ENCODE measurements around the gene PLEKHF1.

Gene PLEKHF1

GRCh38 chr19:29634423-29635130, 30.7 kb upstream of the PLEKHF1 start:
- in situ Hi-C loops (cut with HindIII; ENCODE audit: low sequenced_read_pairs): no loop called here

GRCh38 chr19:29635963-29636362, 29.3 kb upstream of the PLEKHF1 start:
- in situ Hi-C loops (cut with HindIII; ENCODE audit: low sequenced_read_pairs): no loop called here

GRCh38 chr19:29636553-29637360, 28.5 kb upstream of the PLEKHF1 start:
- in situ Hi-C loops (cut with HindIII; ENCODE audit: low sequenced_read_pairs): no loop called here

- in situ Hi-C loops (cut with HindIII; ENCODE audit: low sequenced_read_pairs): no loop called here
Measured at GRCh38 chr19:29639086-29639485, 26.2 kb upstream of the PLEKHF1 start.

- in situ Hi-C loops (cut with HindIII; ENCODE audit: low sequenced_read_pairs): no loop called here
Measured at GRCh38 chr19:29640231-29640630, 25.0 kb upstream of the PLEKHF1 start.

GRCh38 chr19:29641597-29641996, 23.7 kb upstream of the PLEKHF1 start:
- in situ Hi-C loops (cut with HindIII; ENCODE audit: low sequenced_read_pairs): no loop called here

- in situ Hi-C loops (cut with HindIII; ENCODE audit: low sequenced_read_pairs): no loop called here
Measured at GRCh38 chr19:29643361-29643935, 21.8 kb upstream of the PLEKHF1 start.

GRCh38 chr19:29644210-29644609, 21.1 kb upstream of the PLEKHF1 start:
- in situ Hi-C loops (cut with HindIII; ENCODE audit: low sequenced_read_pairs): no loop called here

- in situ Hi-C loops (cut with HindIII; ENCODE audit: low sequenced_read_pairs): no loop called here
Measured at GRCh38 chr19:29645491-29645867, 19.8 kb upstream of the PLEKHF1 start.

- in situ Hi-C loops (cut with HindIII; ENCODE audit: low sequenced_read_pairs): no loop called here
Measured at GRCh38 chr19:29645911-29646310, 19.4 kb upstream of the PLEKHF1 start.

GRCh38 chr19:29650772-29651387, 14.4 kb upstream of the PLEKHF1 start:
- in situ Hi-C loops (cut with HindIII; ENCODE audit: low sequenced_read_pairs): no loop called here

GRCh38 chr19:29651622-29652394, 13.5 kb upstream of the PLEKHF1 start:
- in situ Hi-C loops (cut with HindIII; ENCODE audit: low sequenced_read_pairs): no loop called here

- in situ Hi-C loops (cut with HindIII; ENCODE audit: low sequenced_read_pairs): no loop called here
Measured at GRCh38 chr19:29653398-29653797, 11.9 kb upstream of the PLEKHF1 start.

GRCh38 chr19:29655648-29656335, 9.5 kb upstream of the PLEKHF1 start:
- in situ Hi-C loops (cut with HindIII; ENCODE audit: low sequenced_read_pairs): no loop called here

- in situ Hi-C loops (cut with HindIII; ENCODE audit: low sequenced_read_pairs): no loop called here
Measured at GRCh38 chr19:29658221-29658991, 6.9 kb upstream of the PLEKHF1 start.

- in situ Hi-C loops (cut with HindIII; ENCODE audit: low sequenced_read_pairs): no loop called here
Measured at GRCh38 chr19:29660835-29661234, 4.4 kb upstream of the PLEKHF1 start.

GRCh38 chr19:29662278-29662603, 3.0 kb upstream of the PLEKHF1 start:
- in situ Hi-C loops (cut with HindIII; ENCODE audit: low sequenced_read_pairs): no loop called here

GRCh38 chr19:29662604-29663404, 2.5 kb upstream of the PLEKHF1 start:
- in situ Hi-C loops (cut with HindIII; ENCODE audit: low sequenced_read_pairs): no loop called here

Measured in DLD1 (cell line).